ENCODE results near the gene ARAP1.

- TF ChIP-seq EZH2 (optimal IDR thresholded peaks at IDR 0.05; ENCODE audit: low read depth, low read length) (no peak), CTCF (IDR thresholded peaks at IDR 0.05; ENCODE audit: low read length) (peak; percentile 89), EZH2phosphoT487 (IDR thresholded peaks at IDR 0.05; ENCODE audit: low read length) (no peak)
Measured at GRCh38 chr11:72683782-72684200, 68.4 kb downstream of the ARAP1 start.
